ENCODE measurements around the gene VPS26B. TPM values are rescaled to one million over a fixed set of nuclear protein-coding genes. Genes with fewer than 3 reads are reported as not detected.
A peak's percentile ranks its signal among the peaks of the same experiment; 100 is the strongest.

VPS26B gene
- total RNA-seq, 1 experiment from 2014 or later: 28.6 TPM

- intact Hi-C loops (cut with micrococcal nuclease; ENCODE audit: unreplicated experiment): no loop called here
- POLR2A ChIA-PET (ENCODE audit: unreplicated experiment): no interaction called here
- Histone ChIP-seq H2AFZ (no peak overlapping the region), H3K27me3 (ENCODE audit: insufficient read depth, low read depth) (no peaks in the 10 kb centered on the region), H3F3A (ENCODE audit: insufficient read depth, low read depth) (no peaks in the 10 kb centered on the region), H3K4me1 (replicated peaks; ENCODE audit: insufficient read depth) (no peaks in the 10 kb centered on the region), H3K4me3 (no peak overlapping the region), H3K27ac (no peak overlapping the region), H3K9me3 (ENCODE audit: insufficient read depth, low read depth) (no peaks in the 10 kb centered on the region), H3K79me2 (ENCODE audit: low read depth) (no peaks in the 10 kb centered on the region), H3K4me2 (no peak overlapping the region), H3K36me3 (ENCODE audit: low read depth) (no peaks in the 10 kb centered on the region), H3K9me2 (ENCODE audit: insufficient read depth) (no peaks in the 10 kb centered on the region), H4K20me1 (ENCODE audit: insufficient read depth) (no peaks in the 10 kb centered on the region)
- DNase-seq: no peak
- CTCF ChIA-PET: no interaction called here
- TF ChIP-seq CTCF (conservative IDR thresholded peaks at IDR 0.05): no peak
- no peak for TF ChIP-seq EZH2 (IDR thresholded peaks at IDR 0.05; ENCODE audit: low read depth)
- no TSS peak for BruUV-seq (replicated peaks)
Observed at GRCh38 chr11:134243913-134244312, 19.4 kb downstream of the VPS26B start.

GRCh38 chr11:134244593-134244992 is 20.1 kb downstream of the VPS26B start:
- Histone ChIP-seq H2AFZ (no peak overlapping the region), H3K27ac (no peak overlapping the region), H4K20me1 (ENCODE audit: insufficient read depth) (no peaks in the 10 kb centered on the region), H3K27me3 (ENCODE audit: insufficient read depth, low read depth) (no peaks in the 10 kb centered on the region), H3K9me2 (ENCODE audit: insufficient read depth) (no peaks in the 10 kb centered on the region), H3K4me3 (no peak overlapping the region), H3F3A (ENCODE audit: insufficient read depth, low read depth) (no peaks in the 10 kb centered on the region), H3K79me2 (ENCODE audit: low read depth) (no peaks in the 10 kb centered on the region), H3K4me1 (replicated peaks; ENCODE audit: insufficient read depth) (no peaks in the 10 kb centered on the region), H3K36me3 (ENCODE audit: low read depth) (no peaks in the 10 kb centered on the region), H3K4me2 (no peak overlapping the region), H3K9me3 (ENCODE audit: insufficient read depth, low read depth) (no peaks in the 10 kb centered on the region)
- ChIA-PET CTCF (no interaction called here), POLR2A (ENCODE audit: unreplicated experiment) (no interaction called here)
- BruUV-seq (replicated peaks): no TSS peak
- TF ChIP-seq CTCF (conservative IDR thresholded peaks at IDR 0.05) (peak; percentile 70), EZH2 (IDR thresholded peaks at IDR 0.05; ENCODE audit: low read depth) (no peak)
- intact Hi-C loops (cut with micrococcal nuclease; ENCODE audit: unreplicated experiment): no loop called here
- DNase-seq: no peak

GRCh38 chr11:134245434-134245833 is 21.0 kb downstream of the VPS26B start:
- Histone ChIP-seq H4K20me1 (ENCODE audit: insufficient read depth) (no peaks in the 10 kb centered on the region), H3K4me2 (no peak overlapping the region), H3K4me3 (no peak overlapping the region), H3K27ac (no peak overlapping the region), H2AFZ (no peak overlapping the region), H3K27me3 (ENCODE audit: insufficient read depth, low read depth) (no peaks in the 10 kb centered on the region), H3K36me3 (ENCODE audit: low read depth) (no peaks in the 10 kb centered on the region), H3K79me2 (ENCODE audit: low read depth) (no peaks in the 10 kb centered on the region), H3K4me1 (replicated peaks; ENCODE audit: insufficient read depth) (no peaks in the 10 kb centered on the region), H3K9me3 (ENCODE audit: insufficient read depth, low read depth) (no peaks in the 10 kb centered on the region), H3K9me2 (ENCODE audit: insufficient read depth) (no peaks in the 10 kb centered on the region), H3F3A (ENCODE audit: insufficient read depth, low read depth) (no peaks in the 10 kb centered on the region)
- TF ChIP-seq CTCF (conservative IDR thresholded peaks at IDR 0.05) (no peak), EZH2 (IDR thresholded peaks at IDR 0.05; ENCODE audit: low read depth) (no peak)
- ChIA-PET POLR2A (ENCODE audit: unreplicated experiment) (no interaction called here), CTCF (no interaction called here)
- intact Hi-C loops (cut with micrococcal nuclease; ENCODE audit: unreplicated experiment): no loop called here
- no peak for DNase-seq
- BruUV-seq (replicated peaks): no TSS peak

All from PC-9 (cell line).